Measurements from ENCODE around the gene CPNE2.
"Not testable (repeated sequence)": the region's sequence is repeated elsewhere in the genome, so short reads cannot be mapped to it uniquely, and the experiment has no call there.

CPNE2 gene

DNA sequence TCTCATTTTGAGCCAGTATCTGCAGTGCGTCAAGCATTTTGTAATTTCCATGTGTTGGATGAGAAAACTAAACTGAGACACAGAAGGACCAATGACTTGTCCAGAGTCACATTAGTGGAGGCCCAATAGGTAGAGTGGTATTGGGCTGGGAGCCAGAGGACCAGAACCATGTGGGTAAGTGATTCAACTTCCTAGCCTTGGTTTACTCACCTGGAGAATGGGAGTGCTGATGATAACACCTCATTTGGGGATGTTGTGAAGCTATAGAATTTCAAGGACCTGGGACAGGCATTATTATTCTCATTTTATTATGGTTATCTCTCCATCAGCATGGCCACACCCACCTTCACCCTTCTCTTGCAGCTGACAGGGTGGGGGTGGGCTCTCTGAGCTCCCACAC, 8.1 kb downstream of the CPNE2 start:
- DNase-seq = no peak

GRCh38 chr16:57102888-57103851, 10.8 kb downstream of the CPNE2 start:
- DNase-seq = no peak

DNA sequence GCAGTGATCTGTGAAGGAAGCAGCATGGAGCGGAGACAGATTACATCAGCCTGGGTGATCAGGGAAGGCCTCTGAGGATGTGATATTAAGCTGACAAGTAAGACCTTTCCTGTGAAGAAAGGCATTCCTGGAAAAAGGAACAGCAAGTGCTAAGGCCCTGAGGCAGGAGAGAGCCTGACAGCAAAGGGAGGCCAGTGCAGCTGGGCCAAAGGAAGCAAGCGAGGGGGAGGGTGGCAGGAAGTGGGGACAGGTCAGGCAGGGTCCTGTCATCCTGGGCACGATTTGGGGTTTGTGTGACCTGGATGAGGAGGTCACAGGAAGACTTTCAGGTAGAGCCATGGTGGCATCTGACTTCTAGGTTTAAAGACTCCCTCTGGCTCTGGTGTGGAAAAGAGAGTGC, 12.3 kb downstream of the CPNE2 start:
- no peak for DNase-seq

DNA sequence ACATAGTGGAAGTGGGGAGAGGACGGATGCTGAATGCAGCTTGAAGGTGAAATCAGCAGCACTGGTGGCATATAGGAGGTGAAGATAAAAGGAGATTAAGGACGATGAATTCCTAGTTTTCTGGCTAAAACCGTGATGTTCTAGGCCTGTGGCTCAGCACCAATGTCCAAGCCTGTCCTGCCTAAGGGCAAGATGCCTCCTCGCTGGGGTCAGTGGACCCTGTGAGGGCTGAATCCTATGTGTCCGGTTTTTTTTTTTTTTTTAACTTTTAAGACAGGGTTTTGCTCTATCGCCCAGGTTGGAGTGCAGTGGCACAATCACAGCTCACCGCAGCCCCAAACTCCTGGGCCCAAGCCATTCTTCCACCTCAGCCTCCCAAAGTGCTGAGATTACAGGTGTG, 12.8 kb downstream of the CPNE2 start:
- DNase-seq = no peak

DNA sequence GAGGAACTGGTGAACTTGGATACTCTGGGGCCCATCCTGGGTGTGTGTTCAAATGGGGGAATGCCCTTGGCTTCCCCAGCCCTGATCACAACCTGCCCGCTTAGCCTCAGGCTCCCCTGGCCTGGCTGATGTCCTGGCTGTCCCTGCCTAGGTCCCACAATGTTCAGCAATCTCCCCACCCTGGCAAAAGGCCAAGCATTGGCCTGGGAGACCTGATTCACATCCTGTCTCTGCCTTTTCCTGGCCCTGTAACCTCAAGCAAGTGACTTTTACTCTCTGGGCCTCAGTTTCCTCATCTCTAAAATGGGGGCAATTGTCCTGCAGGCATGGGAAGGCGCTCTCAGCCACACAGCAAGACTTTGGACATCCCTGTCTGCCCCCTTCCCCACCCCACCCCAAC, 14.4 kb downstream of the CPNE2 start:
- DNase-seq = no peak

DNA sequence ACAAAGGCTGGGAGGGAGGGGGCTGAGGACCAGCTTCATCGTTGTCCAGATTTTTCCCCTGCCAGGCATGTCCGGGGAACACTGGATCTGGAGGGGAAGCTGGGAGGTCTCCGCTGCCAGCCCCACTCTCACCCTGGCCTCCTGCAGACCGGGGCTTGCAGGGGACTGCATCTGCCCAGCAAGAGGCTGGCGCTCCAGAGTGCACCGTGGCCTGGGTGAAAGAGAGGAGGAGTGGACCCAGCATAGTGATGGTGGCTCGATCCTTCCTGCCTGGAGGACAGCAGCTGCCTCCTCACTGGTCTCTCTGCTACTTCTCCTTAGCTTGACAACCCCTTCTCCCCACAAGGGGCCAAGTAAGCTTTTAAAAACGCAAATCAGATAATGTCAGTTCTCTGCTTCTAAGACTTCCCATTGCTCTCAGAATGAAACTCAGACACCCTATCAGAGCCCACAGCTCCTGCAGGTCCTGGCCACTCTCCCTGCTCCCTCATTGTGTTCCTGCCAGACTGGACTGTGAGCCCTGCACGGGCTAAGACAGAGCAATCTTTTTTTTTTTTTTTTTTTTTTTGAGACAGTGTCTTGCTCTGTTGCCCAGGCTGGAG, 15.0 kb downstream of the CPNE2 start:
- DNase-seq = no peak

DNA sequence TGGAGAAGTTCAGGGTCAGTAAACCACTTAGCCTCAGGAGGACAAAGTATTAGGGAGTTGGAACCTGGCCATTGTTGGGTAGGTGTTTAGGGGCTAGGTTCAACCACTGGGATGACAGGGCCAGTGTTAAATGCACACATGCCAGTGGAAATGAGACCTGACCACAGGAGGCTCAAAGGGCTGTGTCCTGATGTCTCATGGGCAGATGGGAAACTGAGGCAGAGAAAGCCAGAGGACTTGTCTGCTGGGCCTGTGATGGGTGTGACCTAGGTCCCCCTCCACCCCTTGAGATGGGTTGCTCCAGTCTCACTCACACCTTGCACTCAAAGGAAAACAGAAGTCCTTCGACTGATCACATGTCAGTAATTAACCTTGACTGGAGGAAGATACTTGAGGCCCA, 16.0 kb downstream of the CPNE2 start:
- DNase-seq = no peak

GRCh38 chr16:57109259-57110105, 17.1 kb downstream of the CPNE2 start:
- DNase-seq = not testable (repeated sequence)

GRCh38 chr16:57110937-57111336, 18.6 kb downstream of the CPNE2 start:
- DNase-seq = no peak

- no peak for DNase-seq
Measured at GRCh38 chr16:57111420-57111819, 19.0 kb downstream of the CPNE2 start.

- DNase-seq = no peak
Measured at GRCh38 chr16:57112403-57113041, 20.1 kb downstream of the CPNE2 start.

GRCh38 chr16:57113042-57113453, 20.7 kb downstream of the CPNE2 start:
- DNase-seq = no peak

DNA sequence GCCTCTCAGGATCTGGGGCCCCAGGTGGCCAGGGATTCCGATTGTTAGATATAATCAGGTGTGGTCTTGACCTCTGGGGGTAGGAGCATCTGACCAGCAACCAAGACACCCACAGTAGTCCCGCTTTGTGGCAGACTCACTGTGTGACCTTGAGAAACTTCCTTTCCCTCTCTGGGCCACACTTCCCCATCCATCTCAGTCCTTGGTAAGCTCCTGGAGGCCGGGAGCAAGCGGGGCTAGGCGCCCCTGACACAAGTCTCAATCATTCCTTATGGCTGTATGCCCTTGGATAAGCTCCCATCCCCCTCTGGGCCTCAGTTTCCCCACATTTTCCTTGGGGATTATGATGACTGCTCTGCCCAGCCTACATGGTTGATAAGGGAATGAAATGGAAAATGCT, 21.3 kb downstream of the CPNE2 start:
- no peak for DNase-seq

DNA sequence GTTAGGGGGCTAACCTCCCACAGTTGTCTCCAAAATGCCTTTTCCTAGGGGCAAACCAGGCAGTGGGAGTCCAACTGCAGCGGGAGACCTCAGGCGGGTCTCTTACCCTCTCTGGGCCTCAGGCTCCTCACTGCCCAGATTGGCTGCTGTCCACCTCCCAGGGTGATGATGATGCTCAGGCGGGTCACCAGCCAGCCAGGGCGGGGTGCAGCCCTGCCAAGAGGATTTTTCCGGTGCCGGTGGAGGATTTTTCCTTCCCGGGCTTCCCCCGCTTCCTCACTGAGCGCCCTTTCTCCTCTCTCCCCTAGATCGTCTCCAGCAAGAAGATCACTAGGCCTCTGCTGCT, 22.8 kb downstream of the CPNE2 start:
- no peak for DNase-seq

- DNase-seq = no peak
Measured at GRCh38 chr16:57115514-57116182, 23.3 kb downstream of the CPNE2 start.

DNA sequence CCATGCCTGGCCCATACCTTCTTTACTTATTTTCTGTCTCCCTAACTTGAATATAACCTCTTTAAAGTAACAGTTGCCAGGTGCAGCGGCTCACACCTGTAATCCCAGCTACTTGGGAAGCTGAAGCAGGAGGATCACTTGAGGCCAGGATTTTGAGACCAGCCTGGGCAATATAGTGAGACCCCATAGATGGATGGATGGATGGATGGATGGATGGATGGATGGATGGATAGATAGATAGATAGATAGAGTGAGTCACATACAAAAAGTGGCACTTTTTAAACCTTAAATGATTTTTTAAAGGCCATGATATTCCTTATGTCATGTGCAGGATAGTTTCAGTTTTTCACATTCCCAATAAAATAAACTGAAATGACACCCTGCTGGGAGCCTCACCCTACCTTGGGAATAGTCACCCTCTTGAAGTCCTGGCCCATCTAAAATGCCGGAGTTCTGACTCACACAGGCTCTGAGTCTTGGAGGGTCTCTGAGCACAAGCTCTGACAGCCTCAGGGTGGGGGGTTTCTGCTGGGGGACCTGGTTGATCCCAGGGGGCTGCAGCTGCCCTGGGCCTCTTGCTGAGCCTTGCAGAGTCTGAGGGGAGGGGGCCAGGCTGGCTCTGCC, 26.2 kb downstream of the CPNE2 start:
- no peak for DNase-seq

GRCh38 chr16:57123216-57123973, 31.0 kb downstream of the CPNE2 start:
- DNase-seq = no peak

DNA sequence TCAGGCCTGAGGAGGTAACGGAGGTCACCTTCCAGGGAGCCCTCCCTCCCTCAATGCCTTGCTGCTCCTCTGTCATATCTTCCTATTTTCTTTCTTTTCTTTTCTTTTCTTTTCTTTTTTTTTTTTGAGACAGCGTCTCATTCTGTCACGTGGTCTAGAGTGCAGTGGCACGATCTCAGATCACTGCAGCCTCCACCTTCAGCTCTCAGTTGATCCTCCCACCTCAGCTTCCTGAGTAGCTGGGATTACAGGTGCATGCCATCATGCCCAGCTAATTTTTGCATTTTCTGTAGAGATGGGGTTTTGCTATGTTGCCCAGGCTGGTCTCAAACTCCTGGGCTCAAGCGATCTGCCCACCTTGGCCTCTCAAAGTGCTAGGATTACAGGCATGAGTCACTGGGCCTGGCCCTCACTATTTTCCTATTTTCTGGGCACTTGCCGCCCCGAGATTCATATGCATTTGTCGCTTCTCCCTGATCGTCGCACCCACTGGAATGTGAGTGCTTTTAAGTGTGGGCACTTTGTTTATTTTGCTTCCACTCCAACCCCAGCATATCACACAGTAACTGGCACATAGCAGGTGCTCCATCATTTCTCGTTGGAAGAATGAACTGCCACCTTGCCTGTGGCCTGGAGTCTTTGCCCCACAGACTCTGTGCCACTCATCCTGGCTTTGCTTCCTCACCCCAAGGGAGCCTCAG, 31.7 kb downstream of the CPNE2 start:
- no peak for DNase-seq

DNA sequence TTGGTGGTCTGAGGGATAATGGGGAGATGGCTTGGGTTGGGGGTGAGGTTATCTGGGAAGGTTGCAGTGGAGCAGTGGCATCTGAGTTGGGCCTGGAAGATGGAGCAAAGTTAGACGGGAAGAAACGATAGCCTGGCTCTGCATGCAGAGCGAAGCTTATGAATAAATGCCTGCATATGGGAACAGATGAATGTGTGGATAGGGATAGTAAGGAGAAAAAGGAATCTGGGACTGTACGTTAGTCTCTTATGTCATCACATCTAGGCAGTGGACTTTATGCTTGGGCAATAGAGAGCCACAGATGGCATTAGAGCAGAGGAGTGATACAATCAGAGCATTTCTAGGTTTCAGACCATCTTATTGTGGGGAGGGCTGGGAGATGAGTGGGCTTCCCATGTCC, 33.0 kb downstream of the CPNE2 start:
- no peak for DNase-seq

GRCh38 chr16:57125969-57126368, 33.6 kb downstream of the CPNE2 start:
- DNase-seq = no peak

DNA sequence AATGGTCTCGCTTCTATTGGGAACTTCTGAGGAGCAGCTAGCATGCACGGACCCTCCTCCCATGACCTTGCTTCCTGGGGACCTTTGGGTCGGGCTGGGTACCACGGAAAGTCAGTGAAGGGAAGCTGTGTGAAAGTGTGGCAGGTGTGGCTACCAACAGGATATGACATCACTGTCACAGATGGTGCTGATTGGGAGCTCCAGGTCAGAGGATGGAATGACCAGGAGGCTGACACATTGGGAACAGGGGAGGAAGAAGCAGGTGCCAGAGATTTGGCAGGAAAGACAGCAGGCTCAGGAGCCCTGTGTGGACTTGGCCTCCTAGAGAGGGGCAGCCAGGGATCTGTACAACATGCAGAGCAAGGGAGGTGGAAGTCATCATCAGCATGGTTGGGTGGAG, 34.0 kb downstream of the CPNE2 start:
- DNase-seq = no peak

All from SHP77 treated with DMSO at 0.1 percent for 48 hours (cell line).